Measurements from ENCODE around the gene TLCD2.
"Not testable (repeated sequence)": the region's sequence is repeated elsewhere in the genome, so short reads cannot be mapped to it uniquely, and the experiment has no call there.

TLCD2 gene

DNA sequence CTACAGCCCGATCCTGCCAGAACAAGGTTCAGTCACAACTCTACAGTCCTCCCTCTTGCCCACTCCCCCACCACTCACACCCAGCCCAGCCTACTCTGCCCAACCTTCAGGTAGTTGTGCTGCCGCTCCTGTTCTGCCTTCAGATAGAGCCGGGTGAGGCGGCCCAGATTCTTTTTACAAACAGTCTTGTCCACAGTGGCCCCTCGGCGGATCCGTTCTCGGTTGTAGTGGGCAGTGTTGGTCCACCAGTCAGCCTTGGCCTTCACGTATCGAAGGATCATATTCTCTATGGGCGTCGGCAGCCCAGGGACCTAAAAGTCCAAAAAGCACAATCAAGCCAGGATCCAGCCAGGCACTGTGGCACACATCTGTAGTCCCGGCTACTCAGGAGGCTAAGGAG is 33.8 kb downstream of the TLCD2 start:
- H3K27me3 Mint-ChIP-seq (ENCODE audit: low read depth) = no peaks in the 10 kb centered on the region
- no peaks in the 10 kb centered on the region for H3K4me1 Mint-ChIP-seq
- H3K9me3 Mint-ChIP-seq = no peaks in the 10 kb centered on the region
- TF ChIP-seq, protein P1, sequence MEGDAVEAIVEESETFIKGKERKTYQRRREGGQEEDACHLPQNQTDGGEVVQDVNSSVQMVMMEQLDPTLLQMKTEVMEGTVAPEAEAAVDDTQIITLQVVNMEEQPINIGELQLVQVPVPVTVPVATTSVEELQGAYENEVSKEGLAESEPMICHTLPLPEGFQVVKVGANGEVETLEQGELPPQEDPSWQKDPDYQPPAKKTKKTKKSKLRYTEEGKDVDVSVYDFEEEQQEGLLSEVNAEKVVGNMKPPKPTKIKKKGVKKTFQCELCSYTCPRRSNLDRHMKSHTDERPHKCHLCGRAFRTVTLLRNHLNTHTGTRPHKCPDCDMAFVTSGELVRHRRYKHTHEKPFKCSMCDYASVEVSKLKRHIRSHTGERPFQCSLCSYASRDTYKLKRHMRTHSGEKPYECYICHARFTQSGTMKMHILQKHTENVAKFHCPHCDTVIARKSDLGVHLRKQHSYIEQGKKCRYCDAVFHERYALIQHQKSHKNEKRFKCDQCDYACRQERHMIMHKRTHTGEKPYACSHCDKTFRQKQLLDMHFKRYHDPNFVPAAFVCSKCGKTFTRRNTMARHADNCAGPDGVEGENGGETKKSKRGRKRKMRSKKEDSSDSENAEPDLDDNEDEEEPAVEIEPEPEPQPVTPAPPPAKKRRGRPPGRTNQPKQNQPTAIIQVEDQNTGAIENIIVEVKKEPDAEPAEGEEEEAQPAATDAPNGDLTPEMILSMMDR (IDR thresholded peaks at IDR 0.05; ENCODE audit: unreplicated experiment in 3 of 3) = no peak
- peaks cover 84% of the 10 kb centered on the region for H3K36me3 Mint-ChIP-seq (ENCODE audit: low read depth)
- no peak overlapping the region for H3K27ac Mint-ChIP-seq
- no peak overlapping the region for H3K4me3 Mint-ChIP-seq

DNA sequence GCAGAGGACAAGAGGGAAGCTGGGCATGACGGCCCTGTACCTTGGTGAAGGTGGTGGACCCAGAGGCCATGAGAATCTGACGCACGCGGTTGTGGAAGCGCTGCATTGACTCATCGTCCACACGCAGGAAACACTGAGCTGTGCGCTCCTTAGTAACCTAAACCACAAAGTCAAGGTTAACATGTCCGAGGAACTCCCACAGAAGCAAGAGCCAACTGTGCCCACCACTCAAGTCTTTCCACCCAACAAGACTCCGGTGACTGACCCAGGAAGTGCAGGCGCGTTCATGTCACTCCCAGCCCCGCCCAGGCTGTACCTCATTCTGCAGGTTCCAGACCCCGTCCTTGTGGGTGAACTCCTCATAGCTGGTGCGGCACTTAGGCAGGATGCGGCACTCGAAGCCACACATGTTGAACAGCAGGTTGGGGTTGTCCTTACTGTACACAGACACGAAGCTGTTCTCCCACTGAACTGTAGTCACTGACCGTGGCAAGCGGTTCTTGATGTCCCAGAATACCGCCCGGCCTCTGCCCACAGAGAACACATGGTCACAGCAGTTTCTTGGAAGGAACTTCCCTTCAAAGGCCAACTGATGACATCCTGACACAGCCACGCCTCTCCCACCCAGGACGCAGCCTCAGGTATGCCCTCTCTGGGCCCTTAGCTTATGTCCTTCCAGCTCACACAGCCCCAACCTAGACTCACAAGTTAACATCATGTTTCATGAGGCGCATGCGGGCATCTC is 37.0 kb downstream of the TLCD2 start:
- TF ChIP-seq, protein P1 (IDR thresholded peaks at IDR 0.05; ENCODE audit: unreplicated experiment in 3 of 3) = no peak
- Mint-ChIP-seq H3K4me3 (no peak overlapping the region), H3K27ac (no peak overlapping the region), H3K9me3 (no peaks in the 10 kb centered on the region), H3K27me3 (ENCODE audit: low read depth) (no peaks in the 10 kb centered on the region), H3K36me3 (ENCODE audit: low read depth) (peaks cover 83% of the 10 kb centered on the region), H3K4me1 (peaks cover 6% of the 10 kb centered on the region)

DNA sequence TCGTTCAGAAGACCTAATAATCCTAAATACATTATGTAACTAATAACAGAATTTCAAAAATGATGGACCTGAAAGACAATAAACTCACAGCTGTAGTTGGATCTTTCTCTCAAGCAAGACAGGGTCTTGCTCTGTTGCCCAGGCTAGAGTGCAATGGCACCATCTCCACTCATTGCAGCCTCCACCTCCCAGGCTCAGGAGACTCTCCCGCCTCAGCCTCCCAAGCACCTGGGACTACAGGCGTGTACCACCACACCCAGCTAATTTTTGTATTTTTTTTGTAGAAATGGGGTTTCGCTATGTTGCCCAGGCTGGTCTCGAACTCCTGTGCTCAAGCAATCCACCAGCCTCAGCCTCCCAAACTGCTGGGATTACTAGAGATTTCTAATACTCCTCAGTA is 46.2 kb downstream of the TLCD2 start:
- peaks cover 80% of the 10 kb centered on the region for H3K36me3 Mint-ChIP-seq (ENCODE audit: low read depth)
- not testable (repeated sequence) for H3K9me3 Mint-ChIP-seq; H3K27ac Mint-ChIP-seq; H3K4me3 Mint-ChIP-seq; H3K4me1 Mint-ChIP-seq; H3K27me3 Mint-ChIP-seq (ENCODE audit: low read depth)

DNA sequence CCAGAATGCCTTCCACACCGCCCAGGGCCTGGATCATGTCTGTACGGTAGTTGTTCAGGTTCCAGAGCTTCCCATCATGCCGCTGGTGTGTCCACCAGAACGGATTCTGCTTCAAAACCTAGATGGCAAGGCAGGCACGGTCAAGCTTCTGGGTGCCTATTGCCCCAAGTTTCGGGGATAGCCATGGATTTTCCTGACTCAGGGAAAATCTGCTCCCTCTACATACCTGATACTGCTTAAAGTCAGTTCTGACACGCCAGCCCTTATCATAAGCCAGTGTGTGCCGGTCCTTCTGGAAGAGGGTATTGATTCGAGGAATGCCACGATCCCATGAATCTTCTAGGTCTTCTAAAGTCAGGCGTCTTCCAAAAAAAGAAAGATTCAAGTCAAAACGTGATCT is 49.1 kb downstream of the TLCD2 start:
- TF ChIP-seq, protein P1 (IDR thresholded peaks at IDR 0.05; ENCODE audit: unreplicated experiment in 3 of 3) = no peak
- Mint-ChIP-seq H3K9me3 (no peaks in the 10 kb centered on the region), H3K4me3 (no peak overlapping the region), H3K27ac (no peak overlapping the region), H3K27me3 (ENCODE audit: low read depth) (no peaks in the 10 kb centered on the region), H3K4me1 (no peaks in the 10 kb centered on the region), H3K36me3 (ENCODE audit: low read depth) (peaks cover 87% of the 10 kb centered on the region)

DNA sequence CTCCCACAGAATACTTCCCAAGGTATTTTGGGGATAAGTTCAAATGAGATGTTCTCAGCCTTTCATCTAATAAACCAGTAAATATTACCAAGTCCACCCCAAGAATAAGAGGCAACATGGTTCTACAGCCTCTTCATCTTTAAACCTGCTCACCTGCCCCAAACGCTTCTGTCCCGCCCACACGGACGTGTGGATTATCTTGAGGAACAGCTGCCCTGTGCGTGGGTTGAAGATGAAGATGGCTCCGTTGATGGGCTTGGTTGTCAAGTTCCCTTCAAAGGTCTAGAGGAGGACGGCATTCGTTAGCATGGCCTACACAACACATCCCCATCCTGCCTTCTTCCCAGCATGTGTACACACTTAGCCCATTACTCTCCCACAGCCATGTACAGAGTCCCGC is 52.1 kb downstream of the TLCD2 start:
- Mint-ChIP-seq H3K4me1 (no peaks in the 10 kb centered on the region), H3K4me3 (no peak overlapping the region), H3K36me3 (ENCODE audit: low read depth) (peaks cover 89% of the 10 kb centered on the region), H3K27me3 (ENCODE audit: low read depth) (no peaks in the 10 kb centered on the region), H3K27ac (no peak overlapping the region), H3K9me3 (no peaks in the 10 kb centered on the region)
- TF ChIP-seq, protein P1 (IDR thresholded peaks at IDR 0.05; ENCODE audit: unreplicated experiment in 3 of 3) = no peak

DNA sequence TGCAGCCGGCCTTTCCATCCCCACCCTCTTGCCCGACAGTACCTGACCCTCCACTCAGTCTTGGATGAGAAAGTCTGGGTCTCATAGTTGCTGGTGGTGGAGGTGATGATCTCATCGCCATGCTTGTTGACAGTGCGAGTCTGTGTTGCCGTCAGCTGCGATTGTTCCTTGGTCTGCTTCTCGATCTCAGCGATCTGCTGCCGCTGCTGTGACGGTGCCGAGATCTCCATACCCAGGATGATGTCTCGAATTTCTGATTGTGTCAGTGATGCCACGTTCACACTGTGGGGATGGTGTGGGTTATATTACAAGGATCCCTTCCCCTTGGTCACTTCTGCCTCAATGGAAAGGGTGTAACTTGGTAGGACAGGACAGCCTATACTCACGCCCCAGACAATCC is 56.4 kb downstream of the TLCD2 start:
- H3K36me3 Mint-ChIP-seq (ENCODE audit: low read depth) = peaks cover 76% of the 10 kb centered on the region

DNA sequence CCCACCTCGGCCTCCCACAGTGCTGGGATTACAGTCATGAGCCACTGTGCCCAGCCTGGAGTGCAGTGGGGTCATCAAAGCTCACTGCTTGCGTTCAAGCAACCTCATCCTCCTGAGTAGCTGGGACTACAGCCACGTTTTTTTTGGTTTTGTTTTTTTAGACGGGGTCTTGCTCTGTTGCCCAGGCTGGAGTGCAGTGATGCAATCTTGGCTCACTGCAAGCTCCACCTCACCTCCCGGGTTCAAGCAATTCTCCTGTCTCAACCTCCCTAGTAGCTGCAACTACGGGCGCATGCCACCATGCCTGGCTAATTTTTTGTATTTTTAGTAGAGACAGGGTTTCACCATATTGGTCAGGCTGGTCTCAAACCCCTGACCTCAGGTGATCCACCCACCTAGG is 57.4 kb downstream of the TLCD2 start:
- H3K27ac Mint-ChIP-seq; H3K27me3 Mint-ChIP-seq (ENCODE audit: low read depth); H3K4me3 Mint-ChIP-seq; H3K4me1 Mint-ChIP-seq; H3K9me3 Mint-ChIP-seq: not testable (repeated sequence)
- peaks cover 67% of the 10 kb centered on the region for H3K36me3 Mint-ChIP-seq (ENCODE audit: low read depth)

More for the DNA sequence above, 56.4 kb downstream of the TLCD2 start:
- TF ChIP-seq, protein P1 (IDR thresholded peaks at IDR 0.05; ENCODE audit: unreplicated experiment in 3 of 3) = no peak
- Mint-ChIP-seq H3K27me3 (ENCODE audit: low read depth) (no peaks in the 10 kb centered on the region), H3K27ac (no peak overlapping the region), H3K9me3 (no peaks in the 10 kb centered on the region), H3K4me3 (no peak overlapping the region), H3K4me1 (no peaks in the 10 kb centered on the region)

Measured in nephron (organoid).